HG02885 (cell line): ENCODE results near the gene MLLT3.
"Not testable (repeated sequence)": the region's sequence is repeated elsewhere in the genome, so short reads cannot be mapped to it uniquely, and the experiment has no call there.

ENCODE experiments used
- ATAC-seq: cut with Tn5 transposase; IDR thresholded peaks from one replicate; pipeline ENCODE4 v1.9.1; 2021; ENCODE audit warnings: mild to moderate bottlenecking; ENCODE audit not compliant: unreplicated experiment, poor library complexity

Gene MLLT3

DNA sequence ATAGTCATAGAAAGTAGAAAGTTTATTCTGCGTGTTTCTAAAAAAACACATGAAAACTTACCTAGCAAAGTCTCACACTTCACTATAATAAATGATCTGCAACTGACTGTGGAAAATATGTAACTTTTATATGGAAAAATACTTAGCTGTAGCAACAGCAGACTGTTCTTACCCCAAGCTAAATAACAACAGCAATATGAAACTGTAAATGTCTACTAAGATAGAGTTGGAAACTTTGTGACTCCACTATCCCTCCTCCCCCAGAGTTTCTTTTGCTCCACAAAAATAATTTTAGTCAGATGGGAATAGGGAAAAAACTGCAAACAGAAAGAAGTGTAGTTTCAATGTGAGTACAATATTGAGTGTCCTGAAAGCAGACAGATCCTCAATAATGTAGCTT lies 21.0 kb downstream of the MLLT3 start:
- peak; percentile 39 for ATAC-seq

GRCh38 chr9:20599195-20599594 lies 23.1 kb downstream of the MLLT3 start:
- ATAC-seq = no peak

DNA sequence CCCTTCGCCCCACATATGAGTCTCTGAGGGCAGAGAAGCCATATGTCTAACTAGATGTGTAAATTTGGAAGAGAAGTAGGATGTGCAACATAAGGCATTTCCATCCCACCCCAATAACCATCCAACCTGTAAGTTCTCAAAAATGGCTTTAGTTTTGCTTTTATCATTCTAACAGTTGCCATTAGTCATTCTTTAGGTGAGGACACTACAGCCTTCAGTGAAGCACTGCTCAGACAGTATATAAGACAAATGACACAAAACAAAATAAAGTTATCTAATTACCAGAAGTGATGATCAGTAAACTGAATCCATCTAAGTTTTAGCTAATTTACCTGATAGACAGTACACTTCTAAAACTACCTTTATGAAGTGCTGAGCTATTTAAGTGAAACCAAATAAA lies 23.9 kb downstream of the MLLT3 start:
- ATAC-seq = no peak

DNA sequence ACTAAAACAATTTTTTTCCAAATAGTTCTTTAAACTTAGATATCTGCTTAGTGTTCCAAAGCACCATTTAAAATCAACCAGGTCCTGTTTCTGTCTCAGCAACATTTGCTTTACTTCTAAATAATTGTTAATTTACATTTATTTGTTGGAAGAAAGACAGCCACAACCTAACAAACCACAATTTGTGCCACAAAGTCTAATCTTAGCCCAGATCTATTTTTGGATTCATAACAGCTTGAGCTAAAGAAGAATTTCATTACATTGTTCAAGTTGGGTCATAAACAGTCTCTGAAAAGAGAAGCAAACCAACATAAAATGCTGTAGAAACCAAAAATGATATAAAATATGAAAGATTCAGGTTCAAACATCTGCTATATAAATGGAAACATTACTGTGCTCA lies 24.4 kb downstream of the MLLT3 start:
- no peak for ATAC-seq

- ATAC-seq = no peak
Observed at GRCh38 chr9:20594608-20595007, 27.7 kb downstream of the MLLT3 start.

DNA sequence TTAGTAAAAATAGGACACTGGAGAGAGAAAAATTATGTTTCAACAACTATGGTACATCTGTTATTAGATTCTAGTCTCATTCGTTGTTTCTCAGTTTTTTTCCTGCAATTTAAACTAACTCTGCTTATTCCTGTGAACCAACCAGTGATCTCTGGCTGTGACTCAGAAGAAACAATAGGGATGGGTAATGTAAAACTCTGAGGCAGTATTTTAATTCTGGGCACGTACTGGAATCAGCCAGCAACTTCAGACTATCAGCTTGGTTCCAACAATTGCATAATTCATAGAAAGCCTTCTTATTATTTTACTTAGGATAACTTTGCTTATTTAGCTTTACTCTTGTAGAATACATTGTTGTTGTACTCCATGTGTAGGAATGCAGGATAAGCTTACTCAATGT lies 28.8 kb downstream of the MLLT3 start:
- no peak for ATAC-seq

DNA sequence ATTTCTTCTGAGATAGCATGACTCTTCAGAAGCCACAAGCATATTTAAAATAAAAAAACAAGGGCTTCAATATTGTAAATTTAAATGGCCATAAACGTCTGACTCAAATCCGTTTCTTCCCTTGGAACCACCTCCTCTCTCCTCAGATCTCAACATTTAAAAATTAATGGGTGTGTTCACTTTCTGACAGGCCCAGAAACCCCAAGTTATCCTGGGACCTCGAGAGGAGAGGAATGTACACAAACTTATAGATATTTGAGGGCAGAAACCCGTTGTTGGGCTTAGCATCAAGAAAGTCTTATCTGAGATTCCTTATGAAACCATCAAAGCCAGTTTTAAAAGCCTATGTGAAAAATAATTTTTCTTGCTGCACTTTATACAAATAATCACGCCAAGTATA lies 29.2 kb downstream of the MLLT3 start:
- no peak for ATAC-seq

DNA sequence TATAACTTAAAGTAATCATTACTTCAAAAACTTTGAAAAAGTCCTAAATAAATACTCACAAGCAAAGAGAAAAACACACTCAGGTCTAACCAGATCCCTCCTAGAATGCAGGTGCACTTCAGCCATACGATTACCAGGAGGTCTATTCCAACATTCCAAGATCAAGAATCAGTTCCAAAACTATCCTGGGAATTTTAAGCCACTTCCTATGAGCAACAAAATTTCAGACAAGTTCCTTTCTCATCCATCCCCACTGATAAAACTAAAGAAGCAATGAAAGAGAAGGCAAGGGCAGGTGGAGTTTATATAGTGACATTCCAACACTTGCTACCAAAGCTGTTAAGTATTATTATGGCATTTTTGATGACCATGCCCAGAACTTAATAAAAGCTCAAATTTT lies 29.6 kb downstream of the MLLT3 start:
- no peak for ATAC-seq

GRCh38 chr9:20591223-20591622 lies 31.1 kb downstream of the MLLT3 start:
- no peak for ATAC-seq

GRCh38 chr9:20584968-20585643 lies 37.2 kb downstream of the MLLT3 start:
- no peak for ATAC-seq

DNA sequence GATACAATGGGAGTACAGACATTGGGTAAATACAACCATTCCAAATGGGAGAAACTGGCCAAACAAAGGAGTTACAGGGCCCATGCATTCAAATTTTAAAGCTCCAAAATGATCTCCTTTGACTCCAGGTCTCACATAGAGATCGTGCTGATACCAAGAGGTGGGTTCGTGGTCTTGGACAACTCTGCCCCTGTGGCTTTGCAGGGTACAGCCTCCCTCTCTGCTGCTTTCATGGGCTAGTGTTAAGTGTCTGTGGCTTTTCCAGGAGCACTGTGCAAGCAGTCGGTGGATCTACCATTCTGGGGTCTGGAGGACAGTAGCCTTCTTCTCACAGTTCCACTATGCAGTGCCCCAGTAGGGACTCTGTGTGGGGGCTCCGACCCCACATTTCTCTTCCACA lies 39.2 kb downstream of the MLLT3 start:
- not testable (repeated sequence) for ATAC-seq

DNA sequence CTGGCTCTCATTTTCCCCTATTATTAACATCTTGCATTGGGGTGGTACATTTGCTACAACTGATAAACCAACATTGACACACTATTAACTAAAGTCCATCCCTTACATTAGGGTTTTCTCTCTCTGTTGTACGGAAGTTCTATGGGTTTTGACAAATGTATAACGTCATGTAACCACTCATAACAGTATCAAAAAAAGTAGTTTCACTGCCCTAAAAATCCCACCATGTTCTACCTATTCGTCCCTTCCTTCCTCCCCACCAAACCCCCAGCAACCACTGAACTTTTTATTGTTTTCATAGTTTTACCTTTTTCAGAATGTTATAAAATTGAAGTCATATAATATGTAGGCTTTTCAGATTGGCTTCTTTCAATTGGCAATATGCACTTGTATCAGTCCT lies 40.1 kb downstream of the MLLT3 start:
- ATAC-seq = peak; percentile 81

GRCh38 chr9:20580673-20581072 lies 41.6 kb downstream of the MLLT3 start:
- ATAC-seq = no peak

DNA sequence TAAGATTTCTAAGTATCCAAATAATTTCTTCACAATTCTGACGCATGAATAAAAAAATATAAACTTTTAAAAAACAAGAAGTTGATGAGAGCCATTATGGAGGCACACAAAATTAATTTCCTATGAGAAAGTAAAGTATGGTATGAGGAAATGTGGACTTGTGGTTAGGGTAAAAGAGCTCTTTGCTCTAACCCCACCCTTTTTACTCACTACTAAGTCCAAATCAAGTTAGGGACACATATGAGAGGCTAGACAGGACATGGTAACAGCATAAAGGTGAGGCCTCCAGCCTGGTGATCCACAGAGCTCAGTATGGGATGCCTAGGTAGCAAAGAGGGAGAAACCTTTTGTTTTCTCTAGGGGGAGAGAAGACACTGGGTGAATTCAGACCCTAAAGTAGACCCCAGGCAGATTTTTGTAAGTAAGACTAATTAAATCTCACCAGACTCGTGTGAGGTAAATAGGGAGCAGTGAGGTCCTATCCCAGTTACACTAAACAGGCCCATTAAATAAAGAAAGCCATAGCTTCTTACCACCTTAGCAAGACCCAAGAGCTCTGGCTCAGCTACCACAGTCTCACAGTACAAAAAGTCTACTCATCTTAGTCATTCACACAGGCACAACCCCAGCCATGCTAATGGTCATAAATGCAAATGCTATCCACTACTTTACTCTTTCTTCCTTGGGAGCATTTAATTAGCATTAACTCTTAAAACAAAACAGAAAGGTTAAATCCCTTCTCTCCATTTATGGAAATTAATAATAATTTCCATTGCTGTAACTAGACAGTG lies 42.6 kb downstream of the MLLT3 start:
- peak; percentile 44 for ATAC-seq

- ATAC-seq = peak; percentile 40
Observed at GRCh38 chr9:20573023-20573422, 49.3 kb downstream of the MLLT3 start.

DNA sequence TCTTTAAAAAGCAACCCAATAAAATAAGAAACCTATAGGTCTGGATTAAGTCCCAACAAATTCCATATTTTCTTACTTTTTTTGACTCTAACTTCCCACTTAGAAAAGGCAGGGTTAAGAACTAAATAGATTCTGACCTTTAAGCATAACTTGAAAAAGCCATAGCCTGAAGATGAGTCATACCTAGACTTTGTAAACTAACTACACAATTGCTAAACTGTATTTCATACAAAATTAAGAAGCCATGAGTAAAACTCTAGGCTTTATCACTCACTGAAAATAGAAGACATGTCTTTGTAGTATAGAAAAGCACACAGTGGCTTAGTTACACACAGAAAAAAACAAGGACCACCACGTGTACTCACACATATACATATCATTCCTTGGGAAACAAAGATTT lies 51.5 kb downstream of the MLLT3 start:
- peak; percentile 91 for ATAC-seq

DNA sequence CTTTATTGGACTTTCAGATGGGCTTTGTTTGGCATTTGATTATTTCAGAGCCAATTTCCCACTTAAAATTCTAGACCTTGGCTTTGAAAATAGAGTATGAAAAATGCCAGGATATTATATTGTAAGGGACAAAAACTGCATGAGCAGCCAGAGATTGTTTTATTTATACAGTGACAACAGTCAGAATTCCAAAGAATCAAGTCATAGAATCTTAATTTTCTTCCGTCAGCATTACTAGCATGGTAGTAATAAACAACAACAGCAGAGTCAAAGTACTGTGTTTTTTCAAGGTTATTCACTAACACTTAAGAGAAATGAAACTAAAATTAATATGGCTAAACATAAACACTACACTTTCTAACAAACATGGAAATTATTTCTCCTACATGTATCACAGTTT lies 52.2 kb downstream of the MLLT3 start:
- ATAC-seq = no peak

GRCh38 chr9:20569525-20569924 lies 52.8 kb downstream of the MLLT3 start:
- ATAC-seq = no peak

GRCh38 chr9:20568400-20568799 lies 53.9 kb downstream of the MLLT3 start:
- no peak for ATAC-seq

GRCh38 chr9:20566401-20566800 lies 55.9 kb downstream of the MLLT3 start:
- no peak for ATAC-seq

DNA sequence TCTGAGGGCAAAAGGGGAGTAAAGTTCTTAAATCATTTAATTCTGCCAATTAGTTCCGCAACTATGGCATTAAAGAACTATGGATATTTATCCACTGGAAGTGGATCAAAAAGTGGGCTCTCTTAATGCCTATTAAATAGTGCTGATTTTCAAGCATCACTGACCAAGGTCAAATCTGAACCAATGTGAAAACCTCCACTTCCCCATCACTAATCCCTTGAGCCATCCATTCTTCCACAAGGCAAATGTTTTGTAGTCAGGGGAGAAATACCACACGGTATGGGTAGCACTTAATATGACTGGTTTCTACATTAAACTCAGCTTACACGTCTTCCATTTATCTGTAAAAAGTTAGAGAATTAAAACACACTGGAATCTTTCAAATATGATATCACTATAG lies 57.6 kb downstream of the MLLT3 start:
- ATAC-seq = no peak

DNA sequence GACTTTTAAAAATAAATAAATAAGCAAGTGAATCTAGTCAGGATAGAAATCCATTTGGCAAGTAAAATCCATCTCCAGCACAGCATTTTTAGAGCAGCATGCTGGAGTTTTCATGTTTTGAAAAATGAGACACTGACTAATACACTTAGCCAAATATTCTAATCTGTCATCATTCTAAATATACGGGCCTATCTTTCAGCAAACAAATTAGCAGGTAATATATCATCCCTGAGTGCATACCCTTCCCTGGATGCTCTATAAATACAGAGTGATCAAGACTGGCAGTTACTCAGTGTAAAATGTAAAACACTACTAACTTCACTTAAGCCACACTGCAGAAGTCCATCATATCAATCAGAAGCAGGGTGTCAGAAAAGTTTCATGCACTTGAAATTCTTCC lies 58.4 kb downstream of the MLLT3 start:
- ATAC-seq = no peak
